DMS153 treated with DMSO at 0.1 percent for 48 hours (cell line): ENCODE data around the gene SYT15B.
A peak's percentile ranks its signal among the peaks of the same experiment; 100 is the strongest.
"Not testable (repeated sequence)": the region's sequence is repeated elsewhere in the genome, so short reads cannot be mapped to it uniquely, and the experiment has no call there.

Experiments
- DNase-seq: peaks from one replicate; lab custom pipeline; 2025; ENCODE audit not compliant: unreplicated experiment; lab: John Stamatoyannopoulos, UW

SYT15B gene

DNA sequence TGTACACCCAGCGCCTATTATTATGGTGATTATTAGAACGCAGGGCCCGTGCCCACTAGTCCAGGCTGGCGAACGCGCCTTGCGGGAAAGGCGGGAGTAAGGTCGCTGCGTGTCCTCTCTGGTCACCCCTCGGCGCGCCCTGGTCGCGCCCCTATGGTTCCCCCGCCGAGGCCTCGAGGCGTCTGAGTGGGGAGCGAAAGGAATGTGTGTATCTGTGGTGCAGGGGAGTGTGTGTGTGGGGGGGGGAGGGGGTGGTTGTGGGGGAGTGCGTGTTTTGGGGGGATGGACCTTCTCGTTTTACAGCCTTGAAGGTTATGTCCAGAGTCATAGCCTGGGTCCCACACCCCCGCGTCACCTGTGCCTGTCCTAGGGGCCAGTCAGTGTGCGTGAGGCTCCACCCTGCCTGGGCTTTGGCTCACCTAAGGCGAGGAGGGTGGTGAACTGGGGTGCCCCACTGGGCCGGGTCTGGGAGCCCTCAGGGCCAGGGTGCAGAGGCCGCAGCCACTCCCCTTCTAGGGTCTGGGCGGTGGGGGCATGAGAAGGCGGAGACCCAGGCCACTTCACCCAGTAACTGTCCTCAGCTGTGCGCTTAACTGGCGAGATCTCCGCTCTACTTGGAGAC is at the start of gene SYT15B:
Gene SYT15B (minus strand): TSS at position 39 of the 622 bp plus-strand sequence. CDS start 952 bp downstream, outside the sequence.
- not testable (repeated sequence) for DNase-seq

DNA sequence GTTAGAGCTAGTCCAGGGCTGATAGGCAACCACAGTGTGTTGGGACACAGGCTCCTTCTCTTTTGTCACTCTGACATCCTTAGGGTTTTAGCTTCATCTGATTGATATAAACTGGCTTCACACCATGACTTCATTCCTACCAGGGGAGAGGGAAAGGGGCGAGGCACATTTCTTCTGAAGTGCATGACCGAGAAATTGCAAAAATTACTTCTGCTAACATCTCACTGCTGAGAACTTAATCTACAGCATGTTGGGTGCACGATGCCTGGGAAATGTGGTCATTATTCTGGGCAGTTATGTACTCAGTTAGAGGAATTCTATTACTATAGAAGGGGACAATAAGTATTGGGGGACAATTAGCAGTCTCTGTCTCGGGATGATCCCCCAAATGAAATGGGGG is 16.2 kb upstream of the SYT15B start:
- DNase-seq = not testable (repeated sequence)

DNA sequence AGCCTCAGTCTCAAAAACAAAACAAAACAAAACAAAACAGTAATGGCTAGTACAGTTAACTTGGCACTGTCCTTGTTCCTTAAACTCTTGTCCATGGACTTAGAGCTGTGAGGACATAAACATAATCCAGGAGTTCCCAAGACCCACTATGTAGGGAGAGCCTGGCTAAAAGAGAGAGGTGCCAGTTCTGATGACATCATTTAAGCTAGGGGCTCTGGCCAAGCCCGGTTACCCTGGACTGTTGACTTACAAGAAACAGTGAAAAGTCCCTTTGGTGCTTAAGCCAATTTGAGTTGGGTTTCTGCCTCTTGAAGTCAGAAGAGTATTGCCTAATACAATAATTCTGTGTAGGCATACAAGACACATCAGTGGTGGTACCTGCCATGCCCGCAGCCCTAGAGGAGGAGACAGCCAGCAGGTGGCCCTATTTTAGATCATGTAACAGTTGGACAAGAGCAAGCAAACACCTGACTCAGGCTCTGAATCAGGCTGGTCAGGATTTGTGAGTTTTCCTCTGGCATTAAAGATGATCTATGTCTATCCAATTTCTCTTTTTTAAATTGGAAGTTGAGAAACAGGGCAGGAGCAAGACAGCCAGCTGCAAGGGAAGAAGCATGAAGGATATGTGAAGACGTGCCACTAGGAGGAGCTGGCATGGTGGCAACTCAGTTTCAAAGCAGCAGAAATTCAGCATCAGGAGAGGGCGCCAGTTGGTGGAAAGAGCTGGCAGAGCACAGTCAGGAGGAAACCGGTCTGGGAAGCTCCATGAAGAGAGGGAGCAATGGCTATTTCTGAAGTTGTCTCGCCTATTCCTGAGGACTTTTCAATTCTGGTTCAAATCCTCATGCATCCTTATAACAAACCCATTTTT is 12.2 kb upstream of the SYT15B start:
- peak; percentile 18 for DNase-seq

DNA sequence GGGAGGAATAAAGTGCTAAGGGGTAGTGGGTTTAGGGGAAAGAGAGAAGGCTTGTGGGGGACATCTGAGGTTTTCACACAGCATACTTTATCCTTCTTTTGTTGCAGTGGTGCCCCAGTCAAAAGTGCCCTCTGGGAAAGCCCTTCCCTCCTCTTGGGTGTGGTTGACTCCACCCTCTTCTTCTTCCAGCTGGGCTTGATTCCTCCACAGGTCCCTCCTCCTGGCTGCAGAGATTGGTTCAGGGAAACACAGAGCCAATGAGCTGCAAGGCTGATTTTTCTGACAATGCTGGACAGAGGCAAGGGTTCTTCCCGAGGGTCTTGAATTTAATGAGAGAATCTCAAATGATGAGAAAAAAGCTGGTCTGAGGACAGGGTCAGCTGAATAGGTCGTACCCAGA is 7.4 kb upstream of the SYT15B start:
- not testable (repeated sequence) for DNase-seq

DNA sequence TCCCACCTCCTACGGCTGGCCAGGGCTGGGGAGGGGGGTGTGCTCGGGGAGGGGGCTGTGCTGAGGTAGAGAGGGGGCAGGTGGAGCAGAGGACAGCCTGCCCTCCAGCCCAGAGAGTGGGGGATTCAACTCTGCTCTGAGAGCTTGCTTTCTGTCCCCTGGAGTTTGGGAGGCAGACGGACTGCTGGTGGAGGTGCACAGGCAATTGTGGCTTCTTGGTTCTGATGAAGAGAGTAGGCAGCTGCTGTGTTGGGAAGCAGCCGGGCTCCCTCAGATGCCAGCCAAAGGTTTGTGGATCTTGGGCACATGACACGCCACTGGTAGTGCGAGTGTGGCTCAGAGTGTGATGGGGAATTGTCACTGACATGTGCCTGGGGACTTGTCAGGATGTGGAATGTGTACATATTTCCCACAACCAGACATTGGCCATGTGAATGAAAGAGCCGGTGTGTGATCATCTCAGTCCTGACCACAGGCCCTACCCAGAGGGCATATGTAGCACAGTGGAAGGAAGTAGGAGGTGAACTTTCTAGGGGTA is 5.3 kb upstream of the SYT15B start:
- DNase-seq = not testable (repeated sequence)

DNA sequence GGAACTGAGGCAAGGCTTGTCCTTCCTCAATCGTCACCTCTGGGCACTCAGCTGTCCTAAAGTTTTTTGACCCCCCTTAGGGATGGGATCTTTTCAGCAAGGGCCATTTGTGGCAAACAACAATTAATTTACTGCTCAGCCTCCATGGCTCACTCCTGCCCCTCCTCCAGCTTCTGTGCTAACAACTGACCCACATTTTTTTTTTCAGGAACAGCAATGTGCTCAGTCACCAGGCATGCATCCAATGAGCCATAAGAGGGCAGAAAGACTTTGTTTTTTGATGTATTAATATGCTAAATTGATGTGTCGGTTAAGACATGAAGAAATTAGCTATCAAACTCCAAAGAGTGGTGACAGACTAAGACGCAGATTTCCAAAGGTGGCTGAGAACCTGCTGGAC is 4.7 kb upstream of the SYT15B start:
- not testable (repeated sequence) for DNase-seq

DNA sequence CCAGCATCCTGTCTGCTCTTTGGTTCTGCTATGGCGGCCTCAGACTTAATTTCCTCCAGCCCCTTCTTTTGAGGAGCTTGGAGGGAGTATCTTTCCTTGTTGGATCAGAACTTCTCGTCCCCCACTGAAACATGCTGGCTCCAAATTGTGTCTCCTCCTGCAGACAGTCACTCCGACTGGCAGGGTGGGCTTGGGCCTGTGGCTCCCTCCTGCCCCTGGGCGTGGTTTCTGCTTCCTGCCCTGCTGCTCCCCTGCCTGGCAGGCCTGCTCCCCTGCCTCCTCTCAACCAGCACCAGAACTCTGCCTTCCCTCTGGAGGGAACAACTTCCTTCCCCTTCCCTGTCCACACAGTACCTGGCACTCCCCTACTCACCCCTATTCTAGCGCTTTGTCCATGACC is 3.8 kb upstream of the SYT15B start:
- DNase-seq = not testable (repeated sequence)

DNA sequence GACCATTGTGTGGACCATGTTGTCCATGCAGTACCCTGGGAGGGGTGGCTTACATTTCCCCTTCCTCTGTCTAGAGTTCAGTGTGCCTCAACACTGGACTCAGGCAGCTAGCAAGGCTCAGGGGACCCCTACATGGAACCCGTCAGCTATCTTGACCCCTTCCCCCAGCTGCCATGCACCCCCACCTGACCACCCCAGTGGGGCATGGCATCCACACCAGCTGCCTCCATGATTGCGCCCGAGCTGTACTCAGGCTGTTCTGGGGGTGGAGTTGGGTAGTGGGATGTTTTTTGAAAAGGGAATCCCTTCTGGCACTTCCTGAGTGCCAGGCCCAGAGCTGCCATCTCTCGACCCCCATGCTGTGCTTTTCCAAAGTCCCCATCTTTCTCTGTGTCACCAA is 1.8 kb upstream of the SYT15B start:
- DNase-seq = not testable (repeated sequence)

DNA sequence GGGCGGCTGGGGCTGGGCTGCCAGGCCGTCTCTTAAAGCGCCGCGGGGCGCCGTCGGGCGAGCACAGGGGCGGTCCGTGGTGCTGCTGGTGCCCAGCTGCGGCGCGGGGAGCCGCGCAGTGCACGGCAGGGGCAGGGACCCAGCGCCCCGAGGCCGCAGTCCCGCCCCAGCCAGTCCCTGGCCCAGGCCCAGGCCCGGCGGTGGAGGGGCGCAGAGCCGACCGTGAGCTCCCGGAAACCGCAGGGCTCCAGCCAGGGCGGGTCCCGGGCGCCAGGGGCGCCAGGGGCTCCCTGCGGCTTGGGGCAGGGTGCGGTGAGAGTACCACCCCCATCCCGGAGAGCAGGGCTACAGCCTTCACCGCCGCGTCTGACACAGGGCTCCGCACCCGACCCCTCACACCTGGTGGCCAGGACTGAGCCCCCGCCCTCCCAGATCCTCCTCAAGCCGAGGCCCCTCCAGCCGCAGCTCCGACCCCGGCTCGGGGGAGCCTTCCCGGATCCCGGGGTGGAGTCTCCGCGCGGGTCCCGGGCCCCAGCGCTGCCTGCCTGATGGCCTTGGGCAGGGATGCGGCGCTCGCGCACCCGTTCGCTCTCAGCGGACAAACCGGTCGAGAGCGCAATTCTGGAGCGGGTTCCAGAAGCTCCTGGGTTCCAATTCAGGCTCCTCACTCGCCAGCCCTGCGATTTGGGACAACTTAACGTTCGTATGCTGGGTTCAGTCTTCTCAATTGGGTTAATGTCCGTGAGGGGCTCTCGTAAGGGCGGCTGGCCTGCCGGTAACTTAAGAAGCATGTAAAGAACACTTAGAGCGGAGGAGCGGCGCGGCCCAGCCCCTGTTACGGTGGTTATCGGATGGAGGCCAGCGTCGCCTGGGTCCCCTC is 478 bp downstream of the SYT15B start:
- DNase-seq = not testable (repeated sequence)

DNA sequence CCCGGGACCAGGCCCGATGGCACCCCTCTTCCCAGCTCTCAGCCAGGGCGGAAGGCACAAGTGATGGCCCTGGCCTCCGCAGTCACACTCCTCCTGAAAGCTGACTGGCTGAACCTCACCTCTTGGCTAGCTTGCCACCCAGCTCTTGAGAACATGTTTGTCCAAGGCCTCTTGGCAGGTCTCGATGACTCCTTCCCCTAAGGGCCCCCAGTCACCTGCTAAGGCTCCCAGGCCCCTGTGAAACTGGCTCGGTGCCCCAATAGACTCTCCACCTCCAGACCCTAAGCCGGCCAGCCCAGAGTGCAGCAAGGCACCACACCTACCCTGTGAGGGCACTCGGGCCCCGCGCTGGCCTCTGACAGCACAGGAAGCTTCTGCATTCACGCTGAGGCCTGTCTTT is 4.5 kb downstream of the SYT15B start:
- DNase-seq = not testable (repeated sequence)

DNA sequence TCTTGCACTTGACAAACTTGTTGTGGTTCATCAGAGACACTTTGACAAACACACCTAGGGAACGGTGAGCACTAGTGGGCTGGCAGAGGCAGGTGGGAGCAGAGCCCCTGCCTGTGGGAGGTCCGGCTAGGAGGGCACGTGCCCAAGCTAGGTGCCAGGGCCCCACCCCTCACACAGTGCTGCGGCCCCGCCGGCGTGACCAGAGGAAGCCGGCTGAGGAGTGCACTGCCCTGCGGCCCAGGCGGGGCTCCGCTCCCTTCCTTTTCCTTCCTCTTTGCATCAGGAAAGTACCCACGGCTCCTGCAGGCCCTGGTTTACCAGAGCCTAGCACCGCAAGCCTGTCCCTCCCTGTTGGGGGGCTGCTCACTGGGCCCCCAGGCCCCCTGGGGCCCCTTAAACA is 7.2 kb downstream of the SYT15B start:
- not testable (repeated sequence) for DNase-seq

DNA sequence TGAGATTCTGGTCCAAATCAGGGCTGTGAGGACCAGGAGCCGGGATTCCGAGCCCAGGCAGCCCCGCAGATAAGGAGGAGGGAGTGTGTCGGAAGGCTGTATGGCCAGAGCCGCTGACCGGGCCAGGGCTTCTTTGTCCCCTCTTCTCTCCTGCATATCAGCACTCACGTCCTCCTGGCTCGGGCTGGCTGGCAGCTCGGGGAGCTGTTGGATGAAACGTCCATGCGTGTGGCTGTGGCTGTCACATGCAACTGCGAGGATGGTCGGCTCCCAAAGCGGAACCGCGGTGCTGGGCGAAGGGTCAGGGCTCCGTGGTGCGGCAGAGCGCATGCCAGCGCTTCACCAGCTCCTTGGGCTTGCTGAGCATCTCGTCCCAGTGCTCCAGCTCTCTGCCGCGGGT is 9.5 kb downstream of the SYT15B start:
- not testable (repeated sequence) for DNase-seq

DNA sequence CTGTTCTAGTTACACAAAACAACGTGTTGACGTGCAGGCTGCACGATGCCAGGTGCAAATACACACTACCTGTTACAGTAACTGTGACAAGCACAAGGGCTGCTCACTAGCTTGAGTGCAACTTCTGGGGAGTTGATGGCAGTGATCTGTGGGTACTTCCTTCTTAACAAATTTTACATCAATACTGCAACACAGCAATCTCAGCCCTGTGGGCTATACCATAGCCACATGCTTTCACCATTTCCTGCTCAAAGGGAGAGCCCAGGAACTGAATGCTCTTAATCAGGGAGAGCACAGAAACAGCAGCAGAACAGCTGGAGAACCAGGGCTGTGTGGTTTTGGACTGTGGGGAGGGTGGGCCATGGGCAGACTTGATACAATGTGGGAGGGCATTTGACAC is 10.2 kb downstream of the SYT15B start:
- DNase-seq = not testable (repeated sequence)

DNA sequence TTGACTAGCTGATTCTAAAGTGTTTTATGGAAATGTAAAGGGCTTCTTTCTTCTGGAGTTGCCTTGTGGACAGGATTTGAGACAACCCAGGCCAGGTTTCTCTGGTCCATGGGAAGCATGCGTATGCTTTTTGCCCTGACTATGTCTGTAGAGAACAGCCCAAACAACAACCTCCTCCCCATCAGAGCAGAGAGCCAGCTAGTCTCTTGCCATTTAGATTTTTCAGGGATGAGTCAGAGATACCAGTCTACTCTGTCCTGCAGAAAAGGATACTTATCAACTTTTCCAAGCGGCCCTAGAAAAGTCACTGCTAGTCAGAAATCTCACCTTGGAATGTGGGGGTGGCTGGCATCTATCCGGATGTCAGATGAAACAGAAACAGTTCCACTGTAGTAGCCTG is 11.6 kb downstream of the SYT15B start:
- DNase-seq = not testable (repeated sequence)

DNA sequence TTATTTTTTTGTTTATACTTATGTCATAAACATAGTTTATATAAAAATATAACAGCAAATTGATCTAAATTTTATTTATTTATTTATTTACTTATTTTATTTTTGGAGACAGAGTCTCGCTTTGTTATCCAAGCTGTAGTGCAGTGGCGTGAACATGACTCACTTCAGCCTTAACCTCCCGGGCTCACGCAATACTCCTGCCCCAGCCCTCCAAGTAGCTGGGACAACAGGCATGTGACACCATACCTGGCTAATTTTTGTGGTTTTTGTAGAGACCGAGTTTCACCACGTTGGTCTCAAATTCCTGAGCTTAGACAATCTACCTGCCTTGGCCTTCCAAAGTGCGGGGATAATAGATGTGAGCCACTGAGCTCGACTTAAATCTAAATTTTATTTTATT is 13.0 kb downstream of the SYT15B start:
- DNase-seq = not testable (repeated sequence)

DNA sequence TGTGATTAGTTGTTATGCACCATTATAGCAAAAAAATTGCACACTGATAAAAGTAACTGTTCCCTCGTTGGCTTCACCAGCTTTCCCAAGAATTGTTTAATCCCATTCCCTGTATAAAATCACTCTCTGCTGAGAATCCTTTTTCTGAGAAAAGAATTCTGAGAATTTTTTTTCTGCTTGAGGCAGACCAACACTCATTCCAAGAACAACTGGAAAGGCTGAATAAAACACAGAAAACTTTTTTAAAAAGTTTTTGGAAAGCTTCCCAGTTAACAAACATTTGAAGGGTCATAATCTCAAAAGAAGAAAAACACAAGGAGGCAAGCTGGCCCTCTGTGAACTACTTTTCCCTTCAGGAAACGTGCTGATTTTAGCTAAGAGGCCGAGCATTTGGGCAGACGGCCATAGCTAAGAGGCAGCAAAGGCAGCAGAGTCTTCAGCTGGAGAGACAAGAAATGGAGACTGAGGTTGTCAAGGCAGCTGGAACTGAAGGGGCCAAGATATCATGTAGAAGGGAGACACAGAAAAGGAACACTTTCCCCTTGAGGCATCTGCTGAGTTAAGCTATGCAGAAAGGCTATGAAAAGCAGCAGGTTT is 16.5 kb downstream of the SYT15B start:
- DNase-seq = not testable (repeated sequence)

DNA sequence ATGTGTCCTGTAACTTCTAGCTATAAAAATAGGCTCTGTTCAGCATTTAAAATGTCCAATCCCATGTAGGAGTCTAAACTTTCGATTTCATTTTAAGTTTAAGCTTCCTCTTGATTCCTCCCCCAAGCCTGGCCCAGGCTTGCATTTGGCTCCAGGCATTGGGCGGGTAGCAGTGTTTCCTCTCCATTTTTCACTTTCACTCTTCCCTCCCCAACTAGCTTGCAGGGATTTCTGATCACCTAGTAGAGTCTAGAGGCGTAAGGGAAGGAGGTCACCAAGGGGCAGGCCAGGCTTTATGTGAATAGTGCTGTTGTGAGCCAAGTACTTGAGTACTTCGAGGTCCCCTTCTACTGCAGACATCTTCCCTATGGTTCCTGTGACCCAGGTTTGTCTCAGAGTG is 18.5 kb downstream of the SYT15B start:
- DNase-seq = not testable (repeated sequence)

DNA sequence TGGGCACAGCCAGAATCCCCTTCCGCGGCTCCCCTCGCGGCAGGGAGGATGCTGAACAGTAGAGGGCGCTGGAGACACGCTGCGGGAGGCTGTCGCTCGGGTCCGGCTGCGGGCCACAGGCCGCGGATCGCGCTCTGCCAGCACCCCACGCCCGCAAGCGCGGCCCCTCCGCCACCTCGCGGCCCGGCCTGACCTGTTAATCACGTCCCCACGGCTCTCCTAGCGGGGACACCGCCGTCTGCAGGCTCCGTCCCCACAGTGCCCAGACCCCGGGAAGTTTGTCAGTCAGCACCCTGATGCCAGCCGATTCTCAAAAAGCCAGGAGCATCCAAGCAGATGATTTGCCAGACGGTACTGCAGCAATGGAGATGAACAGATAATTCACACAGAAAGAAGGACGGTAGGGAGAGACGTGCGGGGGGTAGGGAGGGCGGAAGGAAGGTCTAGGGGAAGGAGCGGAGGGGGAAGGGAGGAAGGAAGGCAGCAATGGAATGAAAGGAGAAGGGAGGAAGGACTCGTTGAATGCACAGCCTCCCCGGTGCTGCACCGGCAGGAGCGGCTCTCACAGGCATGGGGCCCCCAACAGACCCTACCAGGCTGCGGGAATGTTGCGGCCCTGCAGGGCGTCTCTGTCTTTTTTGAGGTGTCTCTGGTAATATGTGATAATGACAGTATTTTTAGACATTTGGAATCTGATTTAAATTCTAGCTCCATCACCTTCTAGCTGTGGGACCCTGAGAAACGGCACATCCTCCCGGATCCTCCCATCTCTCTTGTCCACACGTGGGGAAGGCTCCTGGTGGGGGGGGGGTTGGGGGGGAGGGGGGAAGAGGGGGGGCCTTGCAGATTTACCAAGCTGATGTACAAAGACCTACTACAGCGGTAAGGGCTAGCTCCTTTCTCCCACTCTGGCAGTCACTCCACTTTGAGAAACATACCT is 19.5 kb downstream of the SYT15B start:
- DNase-seq = not testable (repeated sequence)

DNA sequence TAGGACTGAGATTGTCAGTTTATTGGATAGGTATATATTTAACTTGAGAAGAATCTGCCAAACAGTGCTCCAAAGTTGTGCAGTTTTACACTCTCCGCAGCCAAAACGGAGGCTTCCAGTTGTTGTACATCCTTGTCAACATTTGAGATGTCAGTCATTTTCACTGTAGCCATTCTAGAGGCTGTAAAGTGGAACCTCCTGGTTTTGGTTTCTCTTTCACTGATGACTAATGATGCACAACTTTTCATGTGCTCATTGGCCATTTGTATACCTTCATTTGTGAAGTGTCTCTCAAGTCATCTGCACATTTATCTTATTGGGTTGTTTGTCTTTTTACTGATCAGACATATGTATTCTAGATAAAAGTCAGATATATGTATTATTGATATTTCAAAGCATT is 22.5 kb downstream of the SYT15B start:
- DNase-seq = not testable (repeated sequence)
